Omental fat pad (tissue), 4 donors: Measurements from ENCODE around the gene FAN1. TPM values are rescaled to one million over a fixed set of nuclear protein-coding genes. Genes with fewer than 3 reads are reported as not detected.

Experiments used
- ATAC-seq: fragments of 150-250 bp; one replicate; pipeline ENCODE4 v1.9.1; 2016; ENCODE audit warnings: mild to moderate bottlenecking, moderate library complexity; ENCODE audit not compliant: low FRiP score
- DNase-seq: peaks from one replicate; pipeline ENCODE4 v3.0.0-alpha.2; 2019; ENCODE audit warnings: low spot score
- CTCF ChIP-seq, 3 donors: fragments of 450-650 bp; IDR thresholded peaks; one replicate each; pipeline ENCODE4 v1.5.1; 2016 to 2017; ENCODE audit warnings: antibody characterized with exemption in 3 of 3, mild to moderate bottlenecking in 3 of 3, moderate library complexity in 2 of 3
- total RNA-seq, 4 donors: library from RNA; depleted of rRNA; stranded (reverse); fragments of >200 nt; gene quantifications; one replicate each; pipeline ENCODE4 v1.1.0, GENCODE V29; 2016

Gene FAN1
- total RNA-seq, 4 donors from 2014 or later = 11.9 to 18.1 (median 14.3) TPM

- TF ChIP-seq CTCF (IDR thresholded peaks at IDR 0.05) = no peak
- DNase-seq (no peak), ATAC-seq (no peak)
These were observed 14.7 kb downstream of the FAN1 start for GRCh38 chr15:30918366-30918765.

- ATAC-seq (no peak), DNase-seq (no peak)
- TF ChIP-seq CTCF (IDR thresholded peaks at IDR 0.05) = no peak
These were observed 16.3 kb downstream of the FAN1 start for GRCh38 chr15:30919877-30920550.

- DNase-seq = no peak
- TF ChIP-seq CTCF (IDR thresholded peaks at IDR 0.05) = no peak
- no peak for ATAC-seq
These were observed 17.4 kb downstream of the FAN1 start for GRCh38 chr15:30921106-30921505.

GRCh38 chr15:30921781-30922479 lies 18.2 kb downstream of the FAN1 start:
- no peak for ATAC-seq
- no peak for TF ChIP-seq CTCF (IDR thresholded peaks at IDR 0.05)
- DNase-seq = no peak

GRCh38 chr15:30922480-30923311 lies 19.0 kb downstream of the FAN1 start:
- DNase-seq (no peak), ATAC-seq (no peak)
- no peak for TF ChIP-seq CTCF (IDR thresholded peaks at IDR 0.05)

- DNase-seq = no peak
- ATAC-seq = no peak
These were observed 19.7 kb downstream of the FAN1 start for GRCh38 chr15:30923429-30923828.

More at GRCh38 chr15:30923429-30923828, 19.7 kb downstream of the FAN1 start:
- no peak for TF ChIP-seq CTCF (IDR thresholded peaks at IDR 0.05)
